ENCODE data around the gene CHM. TPM values are rescaled to one million over a fixed set of nuclear protein-coding genes. Genes with fewer than 3 reads are reported as not detected.
"Not testable (repeated sequence)": the region's sequence is repeated elsewhere in the genome, so short reads cannot be mapped to it uniquely, and the experiment has no call there.

The CHM gene
- total and polyA plus RNA-seq, 2 donors (not counting 1 experiment from before 2014, with no cell fraction given), result 13.7 to 25.5 TPM

DNA sequence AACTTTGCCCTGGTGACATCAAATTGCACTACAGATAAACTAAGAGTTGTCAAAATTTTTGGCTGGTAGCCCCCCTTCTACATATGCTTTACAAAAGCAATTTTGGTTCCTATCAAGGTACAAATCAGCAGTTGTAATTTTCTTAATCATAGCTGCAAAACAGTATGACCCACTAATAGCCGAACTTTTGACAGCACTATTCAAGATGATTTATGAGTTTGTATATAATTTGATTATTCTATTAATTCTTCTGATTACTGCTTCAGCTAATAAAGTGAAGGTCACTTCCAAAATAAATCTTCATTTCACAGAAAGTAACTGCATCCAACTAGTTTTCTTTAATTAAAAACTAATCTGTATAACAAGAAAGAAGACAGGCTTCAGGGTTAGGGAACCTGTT is 119.6 kb downstream of the CHM start:
- Mint-ChIP-seq H3K4me1 (no peaks in the 10 kb centered on the region), H3K27me3 (no peaks in the 10 kb centered on the region), H3K4me3 (no peak overlapping the region), H3K9me3 (ENCODE audit: insufficient read depth) (no peaks in the 10 kb centered on the region), H3K27ac (no peak overlapping the region)
- intact Hi-C loops (cut with micrococcal nuclease), result no loop called here
- no peak overlapping the region for H2AFZ ChIP-seq (ENCODE audit: insufficient read depth, low read depth, low read length, poor library complexity, severe bottlenecking)
- no peaks in the 10 kb centered on the region for H3K27me3 ChIP-seq (replicated peaks in 1 of 4; ENCODE audit: control extremely low read depth in 1 of 4, control insufficient read depth in 3 of 4, insufficient read depth in 4 of 4, low read length in 3 of 4)
- H3K4me1 ChIP-seq (ENCODE audit: control insufficient read depth in 2 of 2, insufficient read depth in 2 of 2, low read length in 2 of 2), result no peaks in the 10 kb centered on the region
- no peak overlapping the region for H3K9ac ChIP-seq (ENCODE audit: low read length)
- no peaks in the 10 kb centered on the region for H3K36me3 ChIP-seq (replicated peaks in 1 of 2; ENCODE audit: control extremely low read depth in 1 of 2, control insufficient read depth in 1 of 2, extremely low read depth in 1 of 2, insufficient read depth in 2 of 2, low read length in 1 of 2)
- TF ChIP-seq, protein P1, sequence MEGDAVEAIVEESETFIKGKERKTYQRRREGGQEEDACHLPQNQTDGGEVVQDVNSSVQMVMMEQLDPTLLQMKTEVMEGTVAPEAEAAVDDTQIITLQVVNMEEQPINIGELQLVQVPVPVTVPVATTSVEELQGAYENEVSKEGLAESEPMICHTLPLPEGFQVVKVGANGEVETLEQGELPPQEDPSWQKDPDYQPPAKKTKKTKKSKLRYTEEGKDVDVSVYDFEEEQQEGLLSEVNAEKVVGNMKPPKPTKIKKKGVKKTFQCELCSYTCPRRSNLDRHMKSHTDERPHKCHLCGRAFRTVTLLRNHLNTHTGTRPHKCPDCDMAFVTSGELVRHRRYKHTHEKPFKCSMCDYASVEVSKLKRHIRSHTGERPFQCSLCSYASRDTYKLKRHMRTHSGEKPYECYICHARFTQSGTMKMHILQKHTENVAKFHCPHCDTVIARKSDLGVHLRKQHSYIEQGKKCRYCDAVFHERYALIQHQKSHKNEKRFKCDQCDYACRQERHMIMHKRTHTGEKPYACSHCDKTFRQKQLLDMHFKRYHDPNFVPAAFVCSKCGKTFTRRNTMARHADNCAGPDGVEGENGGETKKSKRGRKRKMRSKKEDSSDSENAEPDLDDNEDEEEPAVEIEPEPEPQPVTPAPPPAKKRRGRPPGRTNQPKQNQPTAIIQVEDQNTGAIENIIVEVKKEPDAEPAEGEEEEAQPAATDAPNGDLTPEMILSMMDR (IDR thresholded peaks at IDR 0.05), result no peak
- H3K27ac ChIP-seq (ENCODE audit: low read length in 2 of 2), result no peak overlapping the region
- no peak for ATAC-seq (ENCODE audit: low read depth)
- no peaks in the 10 kb centered on the region for H4K20me1 ChIP-seq (ENCODE audit: control insufficient read depth, insufficient read depth, low read length, poor library complexity, severe bottlenecking)
- ChIA-PET POLR2A (no interaction called here), CTCF (no interaction called here)
- H3K4me3 ChIP-seq (ENCODE audit: control extremely low read depth in 1 of 5, extremely low read depth in 1 of 5, insufficient read depth in 1 of 5, low read depth in 2 of 5, low read length in 4 of 5), result no peak overlapping the region
- H3K9me3 ChIP-seq (ENCODE audit: control extremely low read depth in 1 of 3, control insufficient read depth in 2 of 3, insufficient read depth in 1 of 3, low read length in 2 of 3), result no peaks in the 10 kb centered on the region
- H3K4me2 ChIP-seq (replicated peaks; ENCODE audit: low read depth, low read length, poor library complexity, severe bottlenecking), result no peak overlapping the region
- H3K79me2 ChIP-seq (ENCODE audit: control insufficient read depth, insufficient read depth, low read length), result no peaks in the 10 kb centered on the region
- WGBS (ENCODE audit: insufficient coverage), result no CpG with 5 or more reads among the region's 1 CpG
- DNase-seq, result no peak

DNA sequence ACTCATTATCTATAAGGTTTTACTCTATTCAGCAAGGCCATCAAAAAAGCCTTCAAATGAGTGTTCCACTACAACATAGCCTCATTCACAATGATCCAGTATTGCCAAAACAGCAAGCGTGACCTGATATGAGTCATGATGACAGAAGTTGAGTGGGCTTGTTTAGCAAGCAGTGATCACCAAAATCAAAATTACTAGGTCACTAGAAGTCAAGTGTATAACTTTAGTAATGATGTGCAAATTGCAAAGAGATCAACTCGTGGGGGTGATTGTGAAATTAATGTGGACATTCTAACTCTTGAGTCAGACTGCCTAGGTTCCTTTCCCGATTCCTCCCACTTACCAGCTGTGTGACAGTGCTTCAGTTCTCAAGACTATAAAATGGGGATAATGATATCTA is 124.5 kb downstream of the CHM start:
- Histone ChIP-seq H3K27me3 (replicated peaks in 1 of 4; ENCODE audit: control extremely low read depth in 1 of 4, control insufficient read depth in 3 of 4, insufficient read depth in 4 of 4, low read length in 3 of 4) (no peaks in the 10 kb centered on the region), H3K9ac (ENCODE audit: low read length) (no peak overlapping the region), H2AFZ (ENCODE audit: insufficient read depth, low read depth, low read length, poor library complexity, severe bottlenecking) (no peak overlapping the region), H3K9me3 (ENCODE audit: control extremely low read depth in 1 of 3, control insufficient read depth in 2 of 3, insufficient read depth in 1 of 3, low read length in 2 of 3) (no peaks in the 10 kb centered on the region), H3K36me3 (replicated peaks in 1 of 2; ENCODE audit: control extremely low read depth in 1 of 2, control insufficient read depth in 1 of 2, extremely low read depth in 1 of 2, insufficient read depth in 2 of 2, low read length in 1 of 2) (no peaks in the 10 kb centered on the region), H3K27ac (ENCODE audit: low read length in 2 of 2) (no peak overlapping the region), H4K20me1 (ENCODE audit: control insufficient read depth, insufficient read depth, low read length, poor library complexity, severe bottlenecking) (no peaks in the 10 kb centered on the region), H3K79me2 (ENCODE audit: control insufficient read depth, insufficient read depth, low read length) (no peaks in the 10 kb centered on the region), H3K4me3 (ENCODE audit: control extremely low read depth in 1 of 5, extremely low read depth in 1 of 5, insufficient read depth in 1 of 5, low read depth in 2 of 5, low read length in 4 of 5) (no peak overlapping the region), H3K4me1 (ENCODE audit: control insufficient read depth in 2 of 2, insufficient read depth in 2 of 2, low read length in 2 of 2) (no peaks in the 10 kb centered on the region), H3K4me2 (replicated peaks; ENCODE audit: low read depth, low read length, poor library complexity, severe bottlenecking) (no peak overlapping the region)
- ChIA-PET CTCF (no interaction called here), POLR2A (no interaction called here)
- peaks cover 10% of the 10 kb centered on the region for H3K4me1 Mint-ChIP-seq
- no CpG with 5 or more reads among the region's 3 CpGs for WGBS (ENCODE audit: insufficient coverage)
- ATAC-seq (ENCODE audit: low read depth) (no peak), DNase-seq (no peak)
- no peak for TF ChIP-seq EZH2 (IDR thresholded peaks at IDR 0.05; ENCODE audit: borderline replicate concordance, insufficient read depth, low read depth, low read length, poor library complexity, severe bottlenecking)
- TF ChIP-seq, protein P1 (IDR thresholded peaks at IDR 0.05), result no peak
- no peaks in the 10 kb centered on the region for H3K9me3 Mint-ChIP-seq (ENCODE audit: insufficient read depth)
- no peaks in the 10 kb centered on the region for H3K27me3 Mint-ChIP-seq
- H3K27ac Mint-ChIP-seq, result no peak overlapping the region
- no peak overlapping the region for H3K4me3 Mint-ChIP-seq
- intact Hi-C loops (cut with micrococcal nuclease), result no loop called here

DNA sequence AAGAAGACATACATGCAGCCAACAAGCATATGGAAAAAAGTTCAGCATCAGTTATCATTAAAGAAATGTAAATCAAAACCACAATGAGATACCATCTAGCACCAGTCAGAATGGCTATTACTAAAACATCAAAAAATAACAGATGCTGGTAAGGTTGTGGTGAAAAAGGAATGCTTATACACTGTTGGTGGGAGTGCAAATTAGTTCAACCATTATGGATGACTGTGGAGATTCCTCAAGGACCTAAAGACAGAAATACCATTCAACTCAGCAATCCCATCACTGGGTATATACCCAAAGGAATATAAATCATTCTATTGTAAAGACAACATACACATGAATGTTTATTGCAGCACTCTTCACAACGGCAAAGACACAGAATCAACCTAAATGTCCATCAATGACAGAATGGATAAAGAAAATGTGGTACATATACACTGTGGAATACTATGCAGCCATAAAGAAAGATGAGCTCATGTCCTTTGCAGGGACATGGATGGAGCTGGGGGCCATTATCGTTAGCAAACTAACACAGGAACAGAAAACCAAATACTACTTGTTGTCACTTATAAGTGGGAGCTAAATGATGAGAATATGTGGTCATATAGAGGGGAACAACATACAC is 130.6 kb downstream of the CHM start:
- H3K27ac Mint-ChIP-seq; H3K9me3 ChIP-seq (ENCODE audit: control extremely low read depth in 1 of 3, control insufficient read depth in 2 of 3, insufficient read depth in 1 of 3, low read length in 2 of 3); ATAC-seq (ENCODE audit: low read depth); H3K4me3 Mint-ChIP-seq; H3K79me2 ChIP-seq (ENCODE audit: control insufficient read depth, insufficient read depth, low read length); H4K20me1 ChIP-seq (ENCODE audit: control insufficient read depth, insufficient read depth, low read length, poor library complexity, severe bottlenecking); H3K9ac ChIP-seq (ENCODE audit: low read length); H3K4me2 ChIP-seq (replicated peaks; ENCODE audit: low read depth, low read length, poor library complexity, severe bottlenecking); CTCF ChIA-PET; DNase-seq; H3K9me3 Mint-ChIP-seq (ENCODE audit: insufficient read depth); POLR2A ChIA-PET; intact Hi-C loops (cut with micrococcal nuclease); H3K36me3 ChIP-seq (replicated peaks in 1 of 2; ENCODE audit: control extremely low read depth in 1 of 2, control insufficient read depth in 1 of 2, extremely low read depth in 1 of 2, insufficient read depth in 2 of 2, low read length in 1 of 2); H3K27me3 Mint-ChIP-seq; H3K27me3 ChIP-seq (replicated peaks in 1 of 4; ENCODE audit: control extremely low read depth in 1 of 4, control insufficient read depth in 3 of 4, insufficient read depth in 4 of 4, low read length in 3 of 4); H2AFZ ChIP-seq (ENCODE audit: insufficient read depth, low read depth, low read length, poor library complexity, severe bottlenecking); H3K4me3 ChIP-seq (ENCODE audit: control extremely low read depth in 1 of 5, extremely low read depth in 1 of 5, insufficient read depth in 1 of 5, low read depth in 2 of 5, low read length in 4 of 5); H3K27ac ChIP-seq (ENCODE audit: low read length in 2 of 2); H3K4me1 ChIP-seq (ENCODE audit: control insufficient read depth in 2 of 2, insufficient read depth in 2 of 2, low read length in 2 of 2): not testable (repeated sequence)
- peaks cover 38% of the 10 kb centered on the region for H3K4me1 Mint-ChIP-seq
- no CpG with 5 or more reads among the region's 2 CpGs for WGBS (ENCODE audit: insufficient coverage)

Data from B cell (primary cell).